COR-L47 (cell line): ENCODE measurements around the gene RNF114.
"Not testable (repeated sequence)": the region's sequence is repeated elsewhere in the genome, so short reads cannot be mapped to it uniquely, and the experiment has no call there.

ENCODE experiments used
- DNase-seq: peaks from one replicate; lab custom pipeline; 2025; lab: John Stamatoyannopoulos, UW

The RNF114 gene

DNA sequence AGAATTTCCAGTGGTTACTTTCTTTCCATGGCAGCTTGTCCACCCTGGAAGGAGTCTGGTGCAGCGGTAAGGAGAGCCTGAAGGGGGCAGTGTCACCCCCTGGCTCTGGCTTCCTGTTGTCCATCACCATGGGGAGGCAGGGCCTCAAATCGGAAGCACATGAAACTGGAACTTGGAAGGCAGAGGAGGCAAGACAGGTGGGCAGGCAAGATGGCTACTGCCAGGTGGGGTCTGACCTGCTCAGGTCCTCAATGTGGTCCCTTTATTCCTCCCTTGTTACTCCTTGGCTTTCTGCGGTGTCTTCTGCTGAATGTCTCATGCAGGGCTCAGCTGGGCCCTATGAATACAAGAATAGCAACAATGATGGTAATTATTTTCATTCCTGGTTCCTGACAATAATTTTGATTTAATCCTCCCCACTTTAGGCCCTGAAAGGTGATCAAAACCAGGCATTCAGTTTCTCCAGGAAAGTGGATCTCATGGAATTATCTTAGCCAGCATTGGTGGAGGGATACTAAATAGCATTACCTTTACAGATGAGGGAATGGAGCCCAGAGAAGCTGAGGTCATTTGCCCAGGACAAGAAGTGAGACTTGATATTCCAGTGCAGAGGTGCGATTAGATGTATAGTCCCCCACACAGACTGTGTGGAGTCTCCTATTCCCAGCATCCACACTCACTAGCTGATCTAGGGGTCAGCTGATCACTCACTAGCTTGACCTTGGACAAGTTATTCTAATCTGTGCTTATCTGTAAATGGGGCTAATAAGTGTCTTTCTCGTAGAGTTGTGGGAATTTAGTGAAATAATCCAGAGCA lies 29.0 kb downstream of the RNF114 start:
- no peak for DNase-seq

DNA sequence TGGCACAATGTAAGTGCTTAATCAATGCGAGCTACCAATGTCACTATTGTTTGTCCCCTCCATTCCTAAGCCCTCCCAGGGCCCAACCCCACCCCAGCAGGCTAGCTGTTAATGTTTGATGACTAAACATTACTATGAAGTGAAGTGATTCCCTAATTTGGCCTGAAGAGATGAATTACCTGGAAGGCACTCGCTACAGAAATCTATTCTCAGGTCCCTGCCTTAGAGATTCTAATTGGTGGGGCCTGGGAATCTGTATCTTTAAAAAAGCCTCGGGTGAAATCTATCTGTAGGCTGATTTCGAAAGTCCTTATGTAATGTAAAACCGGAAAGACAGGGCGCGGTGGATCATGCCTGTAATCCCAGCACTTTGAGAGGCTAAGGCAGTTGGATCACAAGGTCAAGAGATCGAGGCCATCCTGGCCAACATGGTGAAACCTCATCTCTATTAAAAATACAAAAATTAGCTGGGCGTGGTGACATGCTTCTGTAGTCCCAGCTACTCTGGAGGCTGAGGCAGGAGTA lies 29.6 kb downstream of the RNF114 start:
- DNase-seq = no peak

DNA sequence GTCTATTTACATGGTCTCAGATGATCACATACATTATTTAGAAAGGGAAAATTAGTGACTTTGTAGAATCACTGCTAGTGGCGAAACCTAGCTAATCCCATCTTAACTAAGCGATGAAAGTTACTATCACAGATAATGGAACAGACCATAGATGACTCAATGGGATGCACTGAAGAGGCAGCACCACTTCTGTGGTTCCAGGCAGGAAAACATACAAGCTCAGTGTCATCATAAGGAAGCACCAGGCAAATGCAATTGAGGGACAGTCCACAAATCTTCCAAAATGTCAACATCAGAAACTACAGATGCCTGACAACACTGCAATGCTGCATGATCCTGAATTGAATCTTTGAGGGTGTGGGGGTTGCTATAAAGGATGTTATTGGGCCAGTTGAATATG lies 30.7 kb downstream of the RNF114 start:
- no peak for DNase-seq

DNA sequence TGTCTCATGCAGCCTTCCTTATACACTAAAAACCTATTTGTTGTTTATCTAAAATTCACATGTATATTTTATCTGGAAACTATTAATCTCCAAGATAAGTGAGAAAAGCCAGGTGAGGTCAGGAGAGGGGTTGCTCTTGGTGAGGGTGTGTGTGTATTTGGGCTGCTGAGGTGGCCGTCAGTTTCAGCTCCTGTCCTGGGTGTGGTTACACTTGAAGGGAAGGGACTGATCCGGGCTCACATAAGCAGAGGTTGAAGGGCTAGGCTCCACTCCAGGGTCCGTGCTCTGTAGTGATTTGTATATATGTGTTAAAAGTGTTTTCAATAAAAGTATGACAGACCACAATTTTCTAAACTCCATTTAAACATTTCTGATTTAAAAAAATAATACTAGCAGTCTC lies 33.0 kb downstream of the RNF114 start:
- DNase-seq = no peak

DNA sequence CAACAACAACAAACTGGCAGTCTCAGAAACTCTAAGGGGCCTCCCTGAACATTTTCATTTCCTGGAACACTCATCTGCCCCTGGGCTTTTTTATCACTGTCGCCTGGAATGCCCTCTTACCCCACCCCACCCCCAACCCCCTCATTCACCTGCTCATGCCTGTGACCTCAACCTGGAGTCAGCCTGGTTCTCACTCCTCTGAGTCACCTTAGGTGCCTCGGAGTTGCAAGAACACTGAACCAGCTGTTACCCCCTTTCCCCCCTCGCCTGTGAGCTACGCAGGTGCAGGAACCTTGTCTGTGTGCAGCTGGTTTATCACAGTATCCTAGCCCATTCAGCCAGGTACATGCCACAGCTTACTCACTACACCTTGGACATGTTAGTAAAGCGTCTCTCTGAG lies 33.7 kb downstream of the RNF114 start:
- DNase-seq = no peak

DNA sequence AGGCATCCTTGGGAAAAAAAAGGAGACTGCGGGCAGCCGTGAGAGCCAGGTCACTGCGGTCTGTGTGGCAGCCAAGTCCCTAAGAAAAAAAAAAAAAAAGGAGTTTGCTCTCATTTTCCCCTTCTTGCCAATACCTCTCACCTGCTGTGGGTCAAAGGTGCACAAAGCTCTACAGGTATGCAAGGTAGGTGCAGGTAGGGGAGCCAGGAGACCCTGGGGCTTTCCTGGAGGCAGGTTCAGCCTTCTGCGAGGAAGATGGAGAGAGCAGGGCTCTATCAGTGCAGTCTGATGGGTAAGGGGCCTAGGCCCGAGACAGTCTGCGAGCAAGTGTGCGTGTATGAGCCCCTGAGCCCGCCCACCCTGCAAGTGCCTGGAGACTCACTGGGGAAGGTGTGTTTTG lies 34.3 kb downstream of the RNF114 start:
- DNase-seq = no peak

DNA sequence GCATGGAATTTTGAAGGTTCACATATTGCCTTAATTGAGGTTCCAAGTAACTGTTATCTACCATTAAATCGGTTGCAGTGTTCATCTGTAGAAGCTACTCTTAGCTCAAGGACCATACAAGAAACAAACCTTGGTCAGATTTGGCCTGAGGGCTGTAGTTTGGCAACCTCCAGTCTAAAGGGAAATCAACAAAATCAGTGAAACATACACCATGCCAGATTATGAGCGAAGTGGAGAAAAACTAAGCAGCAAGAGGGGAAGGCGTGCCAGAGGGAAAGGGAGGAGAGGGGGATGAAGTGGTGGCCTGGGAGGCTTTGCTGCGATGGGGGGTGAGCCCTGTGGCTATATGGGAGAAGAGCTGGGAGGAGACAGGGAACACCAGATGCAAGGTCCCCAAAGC lies 37.8 kb downstream of the RNF114 start:
- DNase-seq = no peak

DNA sequence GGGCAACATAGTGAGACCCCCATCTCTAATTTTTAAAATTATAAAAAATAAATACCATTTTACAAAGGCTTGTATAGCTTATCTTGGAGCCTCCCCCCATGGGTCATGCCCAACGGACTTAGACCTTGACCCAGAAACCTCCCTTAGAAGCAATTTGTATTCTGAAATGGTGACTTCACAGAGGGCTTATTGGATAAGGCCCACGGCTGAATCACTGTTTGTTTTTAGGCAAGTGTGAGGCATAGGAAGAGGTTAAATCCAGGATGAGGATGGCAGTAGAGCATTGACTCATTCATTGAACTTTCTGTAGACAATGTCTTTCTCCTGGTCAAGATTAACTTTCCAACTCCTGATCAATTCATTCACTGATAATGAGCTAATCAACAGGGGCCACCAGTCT lies 40.3 kb downstream of the RNF114 start:
- no peak for DNase-seq

DNA sequence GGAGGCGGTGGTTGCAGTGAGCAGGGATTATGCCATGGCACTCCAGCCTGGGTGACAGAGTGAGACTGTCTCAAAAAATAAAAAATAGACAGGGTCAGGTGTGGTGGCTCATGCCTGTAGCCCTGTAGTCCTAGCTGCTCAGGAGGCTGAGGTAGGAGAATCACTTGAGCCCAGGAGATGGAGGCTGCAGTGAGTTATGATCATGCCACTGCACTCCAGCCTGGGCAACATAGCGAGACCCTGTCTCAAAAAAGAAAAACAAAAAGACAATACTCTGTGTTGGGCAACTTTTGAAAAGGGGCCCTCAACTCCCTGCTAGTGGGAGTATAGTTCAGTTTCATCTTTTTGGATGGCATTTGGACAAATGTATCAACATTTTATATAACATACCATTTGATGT lies 41.5 kb downstream of the RNF114 start:
- DNase-seq = not testable (repeated sequence)

DNA sequence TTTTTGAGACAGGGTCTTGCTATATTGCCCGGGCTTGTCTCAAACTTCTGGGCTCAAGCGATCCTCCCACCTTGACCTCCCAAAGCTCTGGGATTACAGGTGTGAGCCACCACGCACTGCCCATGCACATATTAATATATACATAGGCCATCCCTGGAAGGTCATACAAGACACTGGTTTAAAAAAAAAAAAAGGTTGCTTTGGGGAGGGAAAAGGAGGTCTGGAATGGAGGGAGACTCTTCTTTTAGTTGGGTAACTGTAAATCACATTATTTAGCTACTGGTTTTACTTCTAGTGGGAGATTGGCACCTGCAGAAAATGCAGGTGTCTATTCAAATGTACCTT lies 42.5 kb downstream of the RNF114 start:
- no peak for DNase-seq

DNA sequence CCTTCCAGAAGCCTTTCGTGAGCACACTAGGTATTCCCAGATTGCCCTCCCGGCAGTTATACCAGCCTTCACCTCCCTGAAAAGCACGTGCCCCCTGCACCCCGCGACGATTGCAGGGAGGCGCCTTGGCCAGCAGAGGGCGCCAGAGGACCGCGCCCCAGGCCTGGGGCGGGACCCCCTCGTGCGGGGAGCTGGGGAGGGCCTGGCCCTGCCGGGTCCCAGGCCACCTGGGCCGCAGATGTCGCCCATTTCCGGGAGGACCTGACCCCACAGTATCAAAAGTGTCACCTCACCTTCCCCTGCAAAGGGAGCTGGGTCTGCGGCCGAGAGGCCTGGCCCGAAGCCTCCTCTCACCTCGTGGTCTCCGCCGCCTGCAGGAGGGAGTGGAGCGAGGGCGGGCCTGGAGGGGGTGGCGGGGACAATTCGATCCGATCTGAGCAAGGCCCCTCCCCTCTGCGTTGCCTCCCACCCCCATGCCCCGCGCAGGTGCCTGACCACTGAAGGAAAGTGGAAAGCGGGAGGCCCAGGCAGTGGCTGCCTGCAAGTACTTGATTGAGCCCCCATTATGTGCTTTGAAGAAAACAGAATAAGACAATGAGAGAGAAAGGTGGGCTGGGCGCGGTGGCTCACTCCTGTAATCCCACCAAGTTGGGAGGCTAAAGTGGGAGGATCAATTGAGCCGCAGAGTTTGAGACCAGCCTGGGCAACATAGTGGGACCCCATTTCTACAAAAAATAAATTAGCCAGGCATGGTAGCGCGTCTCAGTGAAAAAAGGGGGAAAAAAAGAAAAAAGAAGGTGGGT lies 43.0 kb downstream of the RNF114 start:
- no peak for DNase-seq

DNA sequence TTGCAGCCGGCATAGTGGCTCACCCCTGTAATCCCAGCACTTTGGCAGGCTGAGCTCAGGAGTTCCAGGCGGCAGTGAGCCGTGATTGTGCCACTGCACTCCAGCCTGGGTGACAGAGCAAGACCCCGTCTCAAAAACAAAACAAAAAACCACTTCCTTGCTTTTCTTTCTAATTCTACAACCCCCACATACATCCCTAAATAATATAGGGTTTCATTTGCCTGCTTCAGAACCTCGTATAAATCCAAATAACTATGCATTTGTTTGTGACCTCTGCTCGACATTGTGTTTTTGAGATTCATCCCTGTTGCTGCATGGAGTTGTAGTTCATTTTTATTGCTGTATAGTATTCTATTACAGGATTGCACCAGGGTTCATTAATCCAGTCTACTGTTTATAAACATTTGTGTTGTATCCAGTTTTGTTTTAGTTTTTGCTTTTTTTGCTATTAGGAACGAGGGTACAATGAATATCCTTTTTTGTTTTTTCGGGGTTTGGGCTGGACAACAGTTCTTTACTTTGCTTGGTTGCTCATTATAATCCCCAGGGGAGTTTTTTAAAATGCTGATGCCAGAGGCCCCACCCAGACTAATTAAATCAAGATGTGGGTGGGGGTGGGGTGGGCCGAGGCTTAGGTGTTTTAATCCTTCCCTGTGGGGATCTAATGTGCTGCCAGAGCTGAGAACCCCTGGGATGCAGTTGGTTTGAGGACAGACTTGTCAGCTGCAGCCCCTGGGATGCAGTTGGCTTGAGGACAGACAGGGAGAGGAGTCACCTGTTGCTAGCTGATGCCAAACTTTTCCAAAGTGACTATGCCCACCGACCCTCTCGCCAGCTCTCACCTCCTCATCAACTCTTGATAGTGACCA lies 44.2 kb downstream of the RNF114 start:
- peak; percentile 46 for DNase-seq

DNA sequence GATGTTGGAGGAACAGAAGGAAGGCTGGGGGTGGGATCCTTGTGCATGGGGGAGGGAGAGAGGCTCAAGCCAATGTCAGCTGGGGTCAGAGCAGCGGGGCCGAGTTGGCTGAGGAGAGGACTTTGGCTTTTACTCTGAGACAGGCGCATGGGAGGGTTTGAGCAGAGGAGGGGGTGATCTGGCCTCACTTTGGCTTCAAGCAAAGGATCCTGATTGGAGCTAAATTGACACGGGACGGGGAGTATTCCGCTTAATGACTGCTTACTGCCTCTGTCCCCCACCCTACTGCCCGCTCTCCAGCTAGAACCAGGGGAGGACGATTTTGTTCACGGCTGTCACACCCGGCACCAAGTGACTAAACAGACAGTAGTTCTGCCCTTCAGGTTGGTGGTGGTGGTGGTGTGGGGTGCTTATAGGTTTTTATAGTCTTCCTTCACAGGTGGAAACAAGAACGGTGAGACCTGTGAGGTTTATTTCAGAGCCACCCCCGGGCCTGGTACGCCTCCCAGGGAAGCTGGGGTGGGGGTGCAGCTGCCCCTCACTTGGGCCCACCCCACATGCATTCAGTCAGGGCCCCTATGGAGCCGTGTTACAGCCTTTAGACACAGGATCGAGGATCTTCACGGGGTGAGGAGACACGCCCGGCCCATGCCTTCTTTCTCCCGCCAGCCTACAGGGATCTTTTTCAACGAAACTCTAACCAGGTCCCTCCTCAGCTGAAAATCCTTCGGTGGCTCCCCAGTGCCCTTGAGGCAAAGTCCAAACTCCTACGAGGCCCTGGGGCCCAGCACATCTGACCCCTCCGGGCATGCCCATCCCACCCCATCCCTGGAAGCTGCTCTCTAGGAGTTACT lies 45.2 kb downstream of the RNF114 start:
- no peak for DNase-seq

DNA sequence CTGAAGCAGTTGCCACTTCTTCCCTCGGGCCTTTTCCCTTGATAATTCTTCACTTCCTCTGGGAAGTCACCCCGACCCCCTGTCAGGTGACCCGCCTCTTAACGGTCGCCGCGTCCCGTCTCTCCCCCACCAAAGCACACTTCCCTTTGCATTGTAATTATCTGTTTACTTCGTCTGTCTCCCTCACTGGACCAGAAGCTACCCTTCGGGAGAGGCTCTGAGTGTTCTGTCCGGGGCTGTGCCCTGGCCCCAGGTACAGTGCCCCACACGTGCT lies 45.8 kb downstream of the RNF114 start:
- DNase-seq = no peak

DNA sequence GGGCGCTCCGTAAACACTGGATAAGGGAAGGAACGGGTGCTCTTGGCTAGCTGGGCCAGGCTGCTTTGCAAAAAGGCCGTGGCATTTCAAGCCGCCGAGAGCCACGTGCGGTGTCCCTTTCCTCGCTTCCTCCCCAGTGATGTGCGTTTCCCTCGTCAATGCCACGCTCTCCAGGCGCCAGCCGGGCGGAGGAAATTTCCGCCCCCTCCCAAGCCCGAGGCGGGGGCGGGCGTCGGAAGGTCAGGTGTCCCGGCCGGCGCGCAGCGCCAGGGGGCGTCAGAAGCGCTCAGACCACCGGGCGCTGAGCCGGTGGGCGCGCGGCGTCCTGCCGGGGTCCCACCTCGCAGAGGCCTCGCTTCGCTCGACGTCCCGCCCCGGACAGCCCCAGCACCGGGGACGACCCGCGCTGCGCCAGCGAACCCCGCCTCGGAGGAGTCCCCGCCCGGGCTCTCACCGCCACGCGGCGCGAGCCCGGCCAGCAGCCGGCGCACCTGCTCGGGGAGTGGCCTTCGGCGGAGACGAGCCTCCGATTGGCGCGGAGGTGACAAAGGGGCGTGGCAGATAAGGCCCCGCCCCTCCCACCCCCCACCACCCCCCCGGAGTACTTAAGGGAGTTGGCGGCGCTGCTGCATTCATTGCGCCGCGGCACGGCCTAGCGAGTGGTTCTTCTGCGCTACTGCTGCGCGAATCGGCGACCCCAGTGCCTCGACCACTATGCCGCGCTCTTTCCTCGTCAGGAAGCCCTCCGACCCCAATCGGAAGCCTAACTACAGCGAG lies 46.3 kb downstream of the RNF114 start, which contains the start of gene SNAI1:
TSS of gene SNAI1 (plus strand) at position 635 of the 777 bp plus-strand sequence. CDS start at position 715, 80 bp downstream.
- DNase-seq = peak; percentile 87

DNA sequence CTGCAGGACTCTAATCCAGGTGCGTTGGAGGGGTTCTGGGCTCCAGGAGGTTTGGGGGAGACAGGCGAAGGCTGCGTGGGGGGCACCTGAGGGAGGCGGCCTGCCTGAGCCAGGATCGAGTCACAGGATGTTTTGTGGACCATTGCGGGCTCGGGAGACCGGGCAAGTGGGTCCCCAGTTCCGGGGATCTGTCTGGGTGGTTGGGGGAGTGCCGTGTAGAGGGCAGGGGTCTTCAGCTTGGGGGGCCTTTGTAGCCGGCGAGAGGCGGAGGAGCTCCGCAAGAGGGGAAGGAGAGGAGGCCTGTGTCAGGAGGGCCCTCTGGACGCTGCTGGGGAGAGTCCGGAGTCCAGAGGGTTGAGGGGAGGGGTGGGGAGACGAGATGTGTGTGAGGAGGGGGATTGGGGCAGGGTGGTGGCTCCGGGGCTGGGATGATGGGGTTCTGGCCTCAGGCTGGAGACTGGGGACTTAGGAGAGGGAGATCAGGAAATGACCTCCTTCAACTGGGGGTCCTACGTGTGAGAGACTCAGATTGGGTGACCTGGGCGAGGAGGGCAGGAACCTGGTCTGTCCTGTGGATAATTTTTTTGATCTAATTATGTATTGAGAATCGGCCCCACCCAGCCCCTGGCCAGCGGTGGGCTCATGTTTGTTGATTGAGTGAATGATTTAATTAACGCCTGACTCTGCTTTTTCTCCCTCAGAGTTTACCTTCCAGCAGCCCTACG lies 47.1 kb downstream of the RNF114 start:
- no peak for DNase-seq

DNA sequence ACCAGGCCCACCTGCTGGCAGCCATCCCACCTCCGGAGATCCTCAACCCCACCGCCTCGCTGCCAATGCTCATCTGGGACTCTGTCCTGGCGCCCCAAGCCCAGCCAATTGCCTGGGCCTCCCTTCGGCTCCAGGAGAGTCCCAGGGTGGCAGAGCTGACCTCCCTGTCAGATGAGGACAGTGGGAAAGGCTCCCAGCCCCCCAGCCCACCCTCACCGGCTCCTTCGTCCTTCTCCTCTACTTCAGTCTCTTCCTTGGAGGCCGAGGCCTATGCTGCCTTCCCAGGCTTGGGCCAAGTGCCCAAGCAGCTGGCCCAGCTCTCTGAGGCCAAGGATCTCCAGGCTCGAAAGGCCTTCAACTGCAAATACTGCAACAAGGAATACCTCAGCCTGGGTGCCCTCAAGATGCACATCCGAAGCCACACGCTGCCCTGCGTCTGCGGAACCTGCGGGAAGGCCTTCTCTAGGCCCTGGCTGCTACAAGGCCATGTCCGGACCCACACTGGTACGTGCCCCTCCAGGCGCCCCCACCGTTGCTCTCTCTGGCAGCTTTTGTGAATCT lies 47.7 kb downstream of the RNF114 start:
- no peak for DNase-seq

DNA sequence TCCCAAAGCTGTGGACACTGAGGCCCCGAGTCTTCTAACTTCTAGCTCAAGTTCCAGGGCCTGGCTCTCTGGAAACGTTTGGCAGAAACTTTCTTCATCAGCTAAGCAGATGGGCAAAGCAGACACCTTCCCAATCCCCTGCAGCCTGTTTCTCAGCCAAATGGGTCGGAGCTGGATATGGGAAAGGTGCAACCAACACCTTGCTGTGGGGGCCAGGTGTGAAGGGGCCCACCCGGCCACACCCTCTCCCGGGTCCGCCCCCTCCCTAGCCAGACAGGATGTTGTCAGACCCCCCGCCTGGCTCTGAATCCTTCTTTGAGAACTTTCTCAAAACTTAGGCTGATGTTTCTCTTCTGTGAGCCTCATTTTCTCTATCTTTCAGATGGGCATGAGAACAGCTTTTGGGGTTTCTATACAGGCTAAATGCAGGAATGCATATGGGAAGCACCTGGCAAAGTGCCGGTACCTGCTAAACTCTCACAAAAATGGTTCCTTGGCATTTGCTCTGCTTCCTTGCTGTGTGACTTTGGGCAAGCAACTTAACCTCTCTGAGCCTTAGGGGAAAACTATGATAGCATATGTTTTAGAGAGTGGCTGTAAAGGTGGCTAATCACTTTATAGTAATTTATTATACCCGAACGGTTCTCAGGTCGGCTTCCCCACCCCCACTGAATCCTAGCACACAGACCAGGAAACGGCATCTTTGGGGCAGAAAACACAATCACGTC lies 48.4 kb downstream of the RNF114 start:
- DNase-seq = no peak

DNA sequence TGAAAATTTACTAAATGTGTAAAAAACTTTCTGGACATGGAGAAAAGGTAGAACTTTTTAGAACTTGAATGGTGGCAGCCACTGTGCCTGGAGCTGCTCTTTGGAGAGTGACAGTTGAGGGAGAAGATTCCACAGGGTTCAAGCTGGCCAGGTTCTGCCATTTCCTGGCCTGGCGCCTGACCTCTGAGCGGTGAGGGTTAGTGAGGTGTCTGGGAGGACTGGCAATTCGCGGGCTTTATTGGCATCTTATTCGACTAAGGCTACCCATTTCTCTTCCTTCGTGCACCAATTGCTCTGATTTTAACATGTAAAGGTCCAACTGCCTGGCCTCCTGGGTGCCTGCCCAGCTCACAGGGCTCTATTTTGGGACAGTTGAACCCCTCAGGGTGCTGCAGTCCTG lies 49.0 kb downstream of the RNF114 start:
- DNase-seq = no peak
